Measurements from ENCODE around the gene TRIP12.

DNA sequence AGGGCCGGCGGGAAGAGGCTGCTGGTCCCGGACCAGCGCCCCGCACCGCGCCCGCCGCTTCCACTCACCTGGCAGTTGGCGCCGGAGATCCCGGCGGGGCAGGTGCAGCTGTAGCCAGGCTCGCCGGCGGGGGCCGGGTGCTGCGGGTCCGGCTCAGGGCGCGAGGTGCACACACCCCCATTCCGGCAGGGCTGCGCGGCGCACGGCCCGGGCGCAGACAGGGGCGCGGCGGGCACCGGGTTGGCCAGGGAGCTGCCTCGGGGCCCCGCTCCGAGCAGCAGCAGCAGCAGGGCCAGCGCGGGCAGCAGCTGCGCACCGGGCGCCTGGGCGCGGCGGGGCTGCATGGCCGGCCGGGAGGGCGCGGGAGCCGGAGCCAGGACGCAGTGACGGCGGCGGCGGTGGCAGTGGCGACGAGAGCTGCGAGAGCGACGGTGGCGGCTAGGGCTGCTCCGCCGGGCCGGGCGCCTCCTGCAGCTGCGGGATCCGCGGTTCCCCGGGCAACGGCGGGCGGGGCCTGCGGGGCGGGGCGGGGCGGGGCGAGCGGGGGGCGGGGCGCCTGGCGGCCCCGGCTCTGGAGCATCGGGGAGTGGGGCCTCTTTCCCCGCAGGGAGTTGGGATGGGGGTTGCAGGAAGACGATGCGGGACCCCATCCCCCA is 207.6 kb downstream of the TRIP12 start, which contains the start of gene DNER:
- no peak for TF ChIP-seq POLR2AphosphoS5 (IDR thresholded peaks at IDR 0.05)
- no peak for TF ChIP-seq POLR2A (IDR thresholded peaks at IDR 0.05)
- TF ChIP-seq, protein P1, sequence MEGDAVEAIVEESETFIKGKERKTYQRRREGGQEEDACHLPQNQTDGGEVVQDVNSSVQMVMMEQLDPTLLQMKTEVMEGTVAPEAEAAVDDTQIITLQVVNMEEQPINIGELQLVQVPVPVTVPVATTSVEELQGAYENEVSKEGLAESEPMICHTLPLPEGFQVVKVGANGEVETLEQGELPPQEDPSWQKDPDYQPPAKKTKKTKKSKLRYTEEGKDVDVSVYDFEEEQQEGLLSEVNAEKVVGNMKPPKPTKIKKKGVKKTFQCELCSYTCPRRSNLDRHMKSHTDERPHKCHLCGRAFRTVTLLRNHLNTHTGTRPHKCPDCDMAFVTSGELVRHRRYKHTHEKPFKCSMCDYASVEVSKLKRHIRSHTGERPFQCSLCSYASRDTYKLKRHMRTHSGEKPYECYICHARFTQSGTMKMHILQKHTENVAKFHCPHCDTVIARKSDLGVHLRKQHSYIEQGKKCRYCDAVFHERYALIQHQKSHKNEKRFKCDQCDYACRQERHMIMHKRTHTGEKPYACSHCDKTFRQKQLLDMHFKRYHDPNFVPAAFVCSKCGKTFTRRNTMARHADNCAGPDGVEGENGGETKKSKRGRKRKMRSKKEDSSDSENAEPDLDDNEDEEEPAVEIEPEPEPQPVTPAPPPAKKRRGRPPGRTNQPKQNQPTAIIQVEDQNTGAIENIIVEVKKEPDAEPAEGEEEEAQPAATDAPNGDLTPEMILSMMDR (IDR thresholded peaks at IDR 0.05): no peak
- TF ChIP-seq EP300 (IDR thresholded peaks at IDR 0.05): no peak
